AG04450 (cell line): ENCODE data around the gene MAGI2. TPM values are rescaled to one million over a fixed set of nuclear protein-coding genes. Genes with fewer than 3 reads are reported as not detected.
A peak's percentile ranks its signal among the peaks of the same experiment; 100 is the strongest.
"Not testable (repeated sequence)": the region's sequence is repeated elsewhere in the genome, so short reads cannot be mapped to it uniquely, and the experiment has no call there.

Experiments used
- CTCF ChIA-PET: fragments of 300-600, 350-600 bp; formaldehyde crosslinking; extraction: SDS; loops from one replicate; lab custom pipeline; 2022; ENCODE audit warnings: antibody characterized with exemption, inconsistent platforms; lab: Charles Lee
- POLR2A ChIA-PET: fragments of 350-600 bp; formaldehyde crosslinking; extraction: SDS; loops from one replicate; lab custom pipeline; 2021; ENCODE audit warnings: antibody characterized with exemption, inconsistent platforms; lab: Yijun Ruan, JAX
- DNase-seq: peaks from one replicate; pipeline ENCODE4 v3.0.0-alpha.2; 2011; ENCODE audit warnings: low read depth, low spot score
- H3K27ac ChIP-seq: one replicate; pipeline ENCODE4 v1.5.1; 2012; ENCODE audit warnings: low read depth, low read length, control low read depth
- H3K27me3 ChIP-seq: one replicate; pipeline ENCODE4 v1.6.0; 2012; ENCODE audit warnings: low read length; ENCODE audit not compliant: control insufficient read depth, insufficient read depth
- H3K4me3 ChIP-seq: 2 replicates; pipeline ENCODE4 v1.5.1; 2011; ENCODE audit warnings: mild to moderate bottlenecking, low read depth, low read length, control low read depth
- H3K9me3 ChIP-seq: 2 replicates; pipeline ENCODE4 v1.5.1; 2012; ENCODE audit warnings: low read length; ENCODE audit not compliant: control insufficient read depth, insufficient read depth
- CTCF ChIP-seq: IDR thresholded peaks from 2 replicates; pipeline ENCODE4 v1.5.1; 2011; ENCODE audit warnings: low read depth, low read length, control low read depth, inconsistent platforms
- polyA plus RNA-seq: library from polyadenylated mRNA; depleted of rRNA; stranded (reverse); fragments of >200 nt; gene quantifications from 2 replicates; pipeline ENCODE4 v1.2.3, GENCODE V29; 2011

The MAGI2 gene
- polyA plus RNA-seq, 1 experiment, result 2.3 TPM

DNA sequence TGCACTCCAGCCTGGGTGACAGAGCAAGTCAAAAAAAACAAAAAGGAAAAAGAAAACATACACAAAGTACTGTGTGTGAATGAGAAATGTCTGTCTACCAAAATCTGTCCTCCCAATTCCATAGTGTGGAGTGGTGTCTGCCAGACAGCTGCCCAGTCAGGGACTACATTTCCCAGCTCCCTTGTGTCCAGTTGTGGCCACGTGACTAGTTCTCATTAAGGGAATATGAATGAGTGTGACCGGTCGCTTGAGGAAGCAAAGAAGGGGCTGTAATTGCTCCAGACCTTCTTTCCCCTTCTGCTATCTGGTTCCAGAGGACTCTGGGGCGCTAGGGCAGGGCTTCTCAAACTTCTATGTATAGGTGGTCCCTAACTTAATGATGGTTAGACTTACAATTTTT is 1450.8 kb downstream of the MAGI2 start:
- no peak for DNase-seq
- no peaks in the 10 kb centered on the region for H3K27me3 ChIP-seq
- H3K4me3 ChIP-seq, result no peak overlapping the region
- no peak for TF ChIP-seq CTCF
- ChIA-PET CTCF (no interaction called here), POLR2A (interaction anchor here (0.6 kb wide), 1 partner anchor 88 kb away, joined by 3 read pairs; no protein-coding TSS in a partner anchor)
- no peak overlapping the region for H3K27ac ChIP-seq
- H3K9me3 ChIP-seq, result no peaks in the 10 kb centered on the region

DNA sequence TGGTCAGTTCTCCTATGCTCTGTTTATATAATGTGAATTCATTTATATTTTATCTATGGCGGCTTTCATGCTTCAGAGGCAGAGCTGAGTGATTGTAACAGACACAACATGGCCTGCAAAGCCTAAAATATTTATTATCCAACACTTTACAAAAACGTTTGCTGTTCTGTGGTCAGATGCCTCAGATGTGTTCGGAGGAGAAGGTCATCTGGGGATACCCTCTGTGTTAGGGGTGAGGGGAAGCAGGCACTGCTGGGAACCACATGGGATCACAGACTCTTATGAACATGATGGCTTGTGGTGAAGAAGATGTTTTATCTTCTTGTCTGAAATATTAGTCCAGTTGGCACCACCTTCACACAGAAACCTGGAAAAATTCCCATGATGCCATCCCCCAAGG is 1451.4 kb downstream of the MAGI2 start:
- no peak overlapping the region for H3K27ac ChIP-seq
- CTCF ChIA-PET, result no interaction called here
- POLR2A ChIA-PET, result no interaction called here
- no peaks in the 10 kb centered on the region for H3K27me3 ChIP-seq
- no peaks in the 10 kb centered on the region for H3K9me3 ChIP-seq
- no peak for DNase-seq
- TF ChIP-seq CTCF, result no peak
- H3K4me3 ChIP-seq, result no peak overlapping the region

DNA sequence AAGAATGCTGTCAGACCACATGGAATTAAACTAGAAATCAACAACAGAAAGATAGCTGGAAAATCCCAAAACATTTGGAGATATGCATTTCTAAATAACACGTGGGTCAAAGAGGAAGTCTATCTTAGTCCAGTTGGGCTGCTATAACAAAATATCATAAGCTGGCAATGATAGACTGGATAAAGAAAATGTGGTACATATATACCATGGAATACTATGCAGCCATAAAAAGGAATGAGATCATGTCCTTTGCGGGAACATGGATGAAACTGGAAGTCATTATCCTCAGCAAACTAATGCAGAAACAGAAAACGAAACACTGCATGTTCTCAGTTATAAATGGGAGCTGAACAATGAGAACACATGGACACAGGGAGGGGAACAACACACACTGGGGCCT is 1454.3 kb downstream of the MAGI2 start:
- H3K9me3 ChIP-seq, H3K27ac ChIP-seq, H3K27me3 ChIP-seq, DNase-seq, H3K4me3 ChIP-seq, POLR2A ChIA-PET: not testable (repeated sequence)
- CTCF ChIA-PET, result interaction anchor here (0.6 kb wide), 1 partner anchor 272 kb away, joined by 3 read pairs; no protein-coding TSS in a partner anchor

GRCh38 chr7:77995717-77996116 is 1457.8 kb downstream of the MAGI2 start:
- ChIA-PET CTCF (interaction anchor here (1.3 kb wide), 1 partner anchor 26 kb away, joined by 3 read pairs; no protein-coding TSS in a partner anchor), POLR2A (no interaction called here)
- TF ChIP-seq CTCF, result peak; percentile 45
- no peak for DNase-seq
- Histone ChIP-seq H3K27ac (no peak overlapping the region), H3K4me3 (no peak overlapping the region), H3K9me3 (no peaks in the 10 kb centered on the region), H3K27me3 (no peaks in the 10 kb centered on the region)

DNA sequence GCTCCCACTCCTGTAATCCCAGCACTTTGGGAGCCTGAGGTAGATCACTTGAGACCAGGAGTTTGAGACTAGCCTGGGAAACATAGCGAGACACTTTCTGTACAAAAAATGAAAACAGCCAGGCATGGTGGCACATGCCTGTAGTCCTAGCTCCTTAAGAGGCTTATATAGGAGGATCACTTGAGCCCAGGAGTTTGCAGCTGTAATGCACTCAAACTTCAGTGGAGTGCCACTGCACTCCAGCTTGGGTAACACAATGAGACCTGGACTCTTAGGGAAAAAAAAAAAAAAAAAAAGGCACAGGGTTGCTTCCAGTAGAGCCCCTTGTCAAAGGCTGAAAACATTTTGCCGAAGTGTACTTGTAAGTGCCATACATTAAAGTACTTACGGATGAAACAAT is 1459.6 kb downstream of the MAGI2 start:
- no peaks in the 10 kb centered on the region for H3K9me3 ChIP-seq
- H3K4me3 ChIP-seq, result no peak overlapping the region
- no peak for DNase-seq
- no peaks in the 10 kb centered on the region for H3K27me3 ChIP-seq
- no peak for TF ChIP-seq CTCF
- CTCF ChIA-PET, result interaction anchor here (0.6 kb wide), 1 partner anchor 8 kb away, joined by 9 read pairs; no protein-coding TSS in a partner anchor
- no peak overlapping the region for H3K27ac ChIP-seq
- POLR2A ChIA-PET, result no interaction called here

GRCh38 chr7:77991656-77992055 is 1461.8 kb downstream of the MAGI2 start:
- Histone ChIP-seq H3K9me3 (no peaks in the 10 kb centered on the region), H3K27me3 (no peaks in the 10 kb centered on the region), H3K4me3 (no peak overlapping the region), H3K27ac (no peak overlapping the region)
- ChIA-PET CTCF (no interaction called here), POLR2A (no interaction called here)
- DNase-seq, result no peak
- TF ChIP-seq CTCF, result no peak
